Spleen (tissue), 11 donors: Measurements from ENCODE around the gene EN1. TPM values are rescaled to one million over a fixed set of nuclear protein-coding genes. Genes with fewer than 3 reads are reported as not detected.

Source experiments
- DNase-seq: peaks from one replicate; pipeline ENCODE4 v3.0.0-alpha.2; 2020
- H3K27ac ChIP-seq, 8 donors: fragments of 200-600 bp; sonication (generic) in 7 of 8; 1 replicate in 4 of 8; 2 replicates in 4 of 8; pipeline versions ENCODE4 v1.5.0 to v1.8.0; 2016 to 2021; ENCODE audit warnings: inconsistent platforms in 4 of 8, mild to moderate bottlenecking in 4 of 8, moderate library complexity in 1 of 8
- H3K27me3 ChIP-seq, 7 donors: fragments of 200-600 bp; sonication (generic) in 6 of 7; replicated peaks in 1 of 7; 1 replicate in 4 of 7; 2 replicates in 3 of 7; pipeline versions ENCODE4 v1.5.0 to v1.8.0; 2016 to 2021; ENCODE audit warnings: inconsistent platforms in 3 of 7, mild to moderate bottlenecking in 1 of 7
- H3K36me3 ChIP-seq, 6 donors: fragments of 200-600 bp; sonication (generic) in 5 of 6; 1 replicate in 4 of 6; 2 replicates in 2 of 6; pipeline versions ENCODE4 v1.5.0 to v1.8.0; 2016 to 2021; ENCODE audit warnings: inconsistent platforms in 2 of 6
- H3K4me1 ChIP-seq, 6 donors: fragments of 200-600 bp; sonication (generic) in 5 of 6; 1 replicate in 3 of 6; 2 replicates in 3 of 6; pipeline versions ENCODE4 v1.5.0 to v1.8.0; 2016 to 2021; ENCODE audit warnings: inconsistent platforms in 3 of 6
- H3K4me3 ChIP-seq, 8 donors: fragments of 200-600 bp; sonication (generic) in 7 of 8; 1 replicate in 4 of 8; 2 replicates in 4 of 8; pipeline versions ENCODE4 v1.5.0 to v1.8.0; 2016 to 2021; ENCODE audit warnings: inconsistent platforms in 4 of 8, mild to moderate bottlenecking in 4 of 8, moderate library complexity in 2 of 8
- H3K9me3 ChIP-seq, 8 donors: fragments of 200-600 bp; sonication (generic) in 7 of 8; 1 replicate in 4 of 8; 2 replicates in 4 of 8; pipeline versions ENCODE4 v1.5.0 to v1.8.0; 2016 to 2021; ENCODE audit warnings: inconsistent platforms in 4 of 8
- CTCF ChIP-seq, 11 experiments: fragments of 200-600 bp in 7 of 11; fragments of 450-650 bp in 4 of 11; sonication (generic) in 4 of 11; IDR thresholded peaks in 8 of 11; conservative IDR thresholded peaks in 3 of 11; 1 replicate in 7 of 11; 2 replicates in 4 of 11; pipeline versions ENCODE4 v1.4.0 to v1.8.0; 2016 to 2021; ENCODE audit warnings: antibody characterized with exemption in 11 of 11, inconsistent platforms in 4 of 11, mild to moderate bottlenecking in 1 of 11
- POLR2A ChIP-seq, 3 donors: fragments of 450-650 bp; IDR thresholded peaks; one replicate each; pipeline ENCODE4 v1.5.1; 2017; ENCODE audit warnings: antibody characterized with exemption in 3 of 3, mild to moderate bottlenecking in 1 of 3
- POLR2AphosphoS5 ChIP-seq, 3 donors: sonication (generic); formaldehyde crosslinking; IDR thresholded peaks; one replicate each; pipeline ENCODE4 v1.5.1; 2017; ENCODE audit warnings: antibody characterized with exemption in 3 of 3
- WGBS, 5 donors: extraction: QIAGEN DNeasy Blood & Tissue Kit in 3 of 5; methylation state at CpG; one replicate each; pipeline versions ENCODE4 v1.1.5 to v1.1.7; 2013 to 2018; 5-methylcytosine and 5-hydroxymethylcytosine counted together
- intact Hi-C: fragments of 100-400 bp; cut with DNase I; formaldehyde crosslinking; loops from one replicate; pipeline ENCODE4 v1.15.0; 2023; ENCODE audit warnings: low total_unique reads
- polyA plus RNA-seq, 3 donors: library from polyadenylated mRNA; stranded (reverse); fragments of 200-250 nt; gene quantifications; one replicate each; pipeline ENCODE4 v1.2.1, GENCODE V29; 2013
- total RNA-seq, 7 donors: library from RNA; depleted of rRNA in 3 of 7; stranded (reverse); fragments of >200 nt in 3 of 7; fragmentation: NEBNext Ultra II Directional in 4 of 7; extraction: Animal tissue kit (Norgen Biotek cat#: 25700) in 4 of 7; gene quantifications; one replicate each; pipeline versions ENCODE4 v1.1.0 to v1.2.1, GENCODE V29; 2016 to 2021
- donor health status: healthy with polysubstance abuse.
- donor health status: DM: no; HTN: no; CAD: no; lungs with moderate emphysema.
- donor health status: DM: no; HTN: no; CAD: no.
- donor health status: Bipolar disorder and iron deficiency.
- donor health status: healthy.
- donor health status: DM: no; HTN: no; CAD: no.
- donor health status: DM: yes; HTN: yes; CAD: no.

Gene EN1
- total and polyA plus RNA-seq, 10 donors, result not detected

DNA sequence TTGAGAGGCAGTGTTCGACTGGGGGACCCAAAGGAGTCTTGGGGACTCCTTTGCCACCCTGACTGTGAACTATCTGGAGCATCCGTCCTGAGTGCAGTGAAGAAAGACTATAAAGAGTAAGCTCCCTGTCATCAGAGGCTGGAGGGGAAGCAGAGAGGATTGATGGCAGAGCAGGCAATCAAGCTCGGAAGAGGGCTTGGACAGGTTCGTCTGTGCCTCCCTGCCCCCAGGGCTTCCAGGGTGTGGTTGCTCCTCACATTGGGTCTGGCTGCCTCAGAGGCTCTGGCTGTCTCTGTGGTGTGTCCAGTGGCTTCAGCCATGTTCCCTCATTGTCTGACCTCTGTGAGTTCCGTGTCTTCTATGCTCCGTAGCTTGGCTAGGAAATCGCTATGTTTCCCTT is 13.8 kb upstream of the EN1 start:
- DNase-seq, result no peak
- no peak overlapping the region for H3K4me3 ChIP-seq
- TF ChIP-seq POLR2A (IDR thresholded peaks at IDR 0.05) (no peak), POLR2AphosphoS5 (IDR thresholded peaks at IDR 0.05) (no peak), CTCF (IDR thresholded peaks at IDR 0.05 in 8 of 11, conservative IDR thresholded peaks at IDR 0.05 in 3 of 11) (no peak)
- H3K27ac ChIP-seq, result no peak overlapping the region
- H3K4me1 ChIP-seq, result peaks cover 5 to 25% (median 18%) of the 10 kb centered on the region in 6 donors
- WGBS, 5 donors, result 62 to 73% (median 66%) methylated on average over 7 of the region's 7 CpGs
- H3K36me3 ChIP-seq, result no peaks in the 10 kb centered on the region
- peaks cover 7 to 98% (median 55%) of the 10 kb centered on the region in 7 donors for H3K27me3 ChIP-seq
- intact Hi-C loops, result loop anchor here (5.0 kb wide), 2 partner anchors 634 to 814 kb away; no protein-coding TSS in a partner anchor
- H3K9me3 ChIP-seq, result no peaks in the 10 kb centered on the region

DNA sequence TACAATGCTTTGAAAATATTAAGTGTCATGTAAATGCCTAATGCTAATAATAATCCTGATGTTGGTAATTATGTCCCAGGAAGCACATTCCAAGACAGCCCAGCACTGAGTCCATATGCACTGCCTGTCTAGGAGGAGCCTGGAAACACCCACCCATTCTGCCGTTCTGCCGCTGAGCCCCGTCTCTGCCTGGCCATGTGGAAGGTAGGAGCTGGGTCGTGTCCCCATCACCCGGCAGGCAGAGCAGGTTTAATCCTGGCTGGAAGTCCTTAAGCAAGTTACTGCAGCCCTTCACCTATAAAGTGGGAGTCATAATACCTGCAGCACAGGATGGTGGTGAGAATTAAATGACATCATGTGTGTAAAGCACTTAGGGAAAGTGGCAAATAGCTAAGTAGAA is 13.1 kb upstream of the EN1 start:
- Histone ChIP-seq H3K27ac (no peak overlapping the region), H3K4me1 (peaks cover 11 to 32% (median 26%) of the 10 kb centered on the region in 6 donors), H3K4me3 (no peak overlapping the region), H3K36me3 (no peaks in the 10 kb centered on the region), H3K27me3 (peaks cover 7 to 100% (median 62%) of the 10 kb centered on the region in 7 donors), H3K9me3 (no peaks in the 10 kb centered on the region)
- WGBS, 5 donors, result 9 to 27% (median 10%) methylated on average over 5 of the region's 5 CpGs
- TF ChIP-seq POLR2AphosphoS5 (IDR thresholded peaks at IDR 0.05) (no peak), CTCF (IDR thresholded peaks at IDR 0.05 in 8 of 11, conservative IDR thresholded peaks at IDR 0.05 in 3 of 11) (no peak), POLR2A (IDR thresholded peaks at IDR 0.05) (no peak)
- intact Hi-C loops, result loop anchor here (5.0 kb wide), 2 partner anchors 633 to 813 kb away; no protein-coding TSS in a partner anchor
- DNase-seq, result no peak

DNA sequence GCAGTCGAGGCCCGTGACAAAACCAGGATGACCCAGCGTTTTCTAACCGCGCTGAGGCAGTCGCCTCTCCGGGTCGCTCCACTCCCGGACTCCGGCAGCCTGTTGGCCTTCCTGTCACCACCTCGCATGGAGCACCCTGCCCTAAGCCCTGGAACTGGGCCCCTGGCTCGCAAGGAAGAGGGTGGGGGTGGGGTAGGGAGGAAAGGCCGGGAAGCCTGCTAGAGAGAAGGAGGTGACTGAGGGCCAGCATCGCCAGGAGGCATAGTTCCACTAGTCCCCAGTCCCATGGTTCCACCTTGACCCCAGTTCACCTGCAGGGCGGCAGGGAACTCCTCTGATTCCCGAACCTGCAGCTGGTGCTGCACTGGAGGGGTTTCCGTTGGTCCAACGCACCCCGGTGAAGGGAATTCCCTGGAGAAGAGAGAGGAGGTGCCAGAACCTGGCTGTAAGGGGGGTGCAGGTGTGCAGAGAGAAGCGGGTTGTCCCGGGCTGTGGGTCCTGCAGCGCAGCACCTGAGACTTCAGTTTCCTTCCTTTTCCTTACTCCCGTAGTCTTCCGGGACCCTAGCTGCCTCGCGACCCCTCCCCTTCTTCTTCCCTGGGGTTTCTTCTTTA is 11.8 kb upstream of the EN1 start:
- Histone ChIP-seq H3K27me3 (peaks cover 7 to 100% (median 75%) of the 10 kb centered on the region in 7 donors), H3K4me3 (no peak overlapping the region), H3K4me1 (peaks cover 11 to 45% (median 35%) of the 10 kb centered on the region in 6 donors), H3K36me3 (no peaks in the 10 kb centered on the region), H3K27ac (no peak overlapping the region), H3K9me3 (no peaks in the 10 kb centered on the region)
- TF ChIP-seq POLR2A (IDR thresholded peaks at IDR 0.05) (no peak), POLR2AphosphoS5 (IDR thresholded peaks at IDR 0.05) (no peak), CTCF (IDR thresholded peaks at IDR 0.05 in 8 of 11, conservative IDR thresholded peaks at IDR 0.05 in 3 of 11) (no peak)
- peak; percentile 71 for DNase-seq
- intact Hi-C loops, result no loop called here
- 2 to 5% (median 3%) methylated on average over 18 to 26 of the region's 26 CpGs for WGBS, 5 donors

GRCh38 chr2:118858485-118859156 is 11.2 kb upstream of the EN1 start:
- WGBS, 5 donors, result 4 to 8% (median 4%) methylated on average over 29 to 40 of the region's 40 CpGs

More at GRCh38 chr2:118858485-118859156, 11.2 kb upstream of the EN1 start:
- no peaks in the 10 kb centered on the region for H3K36me3 ChIP-seq
- no peak for TF ChIP-seq CTCF (IDR thresholded peaks at IDR 0.05 in 8 of 11, conservative IDR thresholded peaks at IDR 0.05 in 3 of 11)
- TF ChIP-seq POLR2A (IDR thresholded peaks at IDR 0.05), result no peak
- no peak for TF ChIP-seq POLR2AphosphoS5 (IDR thresholded peaks at IDR 0.05)
- H3K4me1 ChIP-seq, result peaks cover 11 to 51% (median 40%) of the 10 kb centered on the region in 6 donors
- DNase-seq, result no peak
- intact Hi-C loops, result no loop called here
- peaks cover 11 to 100% (median 79%) of the 10 kb centered on the region in 7 donors for H3K27me3 ChIP-seq
- no peak overlapping the region for H3K4me3 ChIP-seq
- no peak overlapping the region for H3K27ac ChIP-seq
- no peaks in the 10 kb centered on the region for H3K9me3 ChIP-seq
